Ishikawa (cell line): Measurements from ENCODE around the gene DLL3.

Experiments
- EGR1 ChIP-seq: IDR thresholded peaks from 2 replicates; pipeline ENCODE4 v1.6.1; 2012
- EP300 ChIP-seq: IDR thresholded peaks from 2 replicates; pipeline ENCODE4 v1.6.1; 2012; ENCODE audit warnings: borderline replicate concordance

GRCh38 chr19:39518458-39518857 lies 19.7 kb downstream of the DLL3 start:
- TF ChIP-seq EGR1 (no peak), EP300 (no peak)
